GM12865 (cell line): ENCODE data around the gene C1orf116.

ENCODE experiments used
- DNase-seq: peaks from one replicate; pipeline ENCODE4 v3.0.0; 2010; ENCODE audit warnings: low read depth
- H3K4me3 ChIP-seq: 2 replicates; pipeline ENCODE4 v1.5.1; 2011; ENCODE audit warnings: mild to moderate bottlenecking, low read depth, low read length, control low read depth
- CTCF ChIP-seq: IDR thresholded peaks from 2 replicates; pipeline ENCODE4 v1.5.1; 2011; ENCODE audit warnings: low read length, control low read depth, low read depth, inconsistent platforms; ENCODE audit not compliant: insufficient read depth; ENCODE audit errors: missing control alignments

Gene C1orf116

GRCh38 chr1:207077012-207077411 is 44.5 kb upstream of the C1orf116 start:
- DNase-seq: no peak
- no peak for TF ChIP-seq CTCF
- H3K4me3 ChIP-seq: no peak overlapping the region

- TF ChIP-seq CTCF: no peak
- no peak overlapping the region for H3K4me3 ChIP-seq
- DNase-seq: no peak
Observed at GRCh38 chr1:207076181-207076955, 43.8 kb upstream of the C1orf116 start.

- no peak overlapping the region for H3K4me3 ChIP-seq
- TF ChIP-seq CTCF: no peak
- DNase-seq: no peak
Observed at GRCh38 chr1:207073906-207074820, 41.6 kb upstream of the C1orf116 start.

GRCh38 chr1:207072233-207072632 is 39.7 kb upstream of the C1orf116 start:
- DNase-seq: no peak
- no peak overlapping the region for H3K4me3 ChIP-seq
- no peak for TF ChIP-seq CTCF

GRCh38 chr1:207071426-207071825 is 38.9 kb upstream of the C1orf116 start:
- no peak for DNase-seq
- no peak for TF ChIP-seq CTCF
- H3K4me3 ChIP-seq: no peak overlapping the region

- peak; percentile 30 for DNase-seq
- H3K4me3 ChIP-seq: no peak overlapping the region
- TF ChIP-seq CTCF: no peak
Observed at GRCh38 chr1:207070811-207071210, 38.3 kb upstream of the C1orf116 start.
